SK-N-SH (cell line): ENCODE results near the gene UBR2. TPM values are rescaled to one million over a fixed set of nuclear protein-coding genes. Genes with fewer than 3 reads are reported as not detected.

Experiments used
- CTCF ChIA-PET: fragments of 300-600, 350-600 bp; formaldehyde crosslinking; extraction: SDS; loops from one replicate; lab custom pipeline; 2021; lab: Yijun Ruan, JAX
- POLR2A ChIA-PET: fragments of 350-600 bp; sonication (Branson Sonifier 250); formaldehyde crosslinking; extraction: SDS; loops from one replicate; lab custom pipeline; 2020; ENCODE audit warnings: antibody characterized with exemption, inconsistent platforms; lab: Yijun Ruan, JAX
- DNase-seq: peaks from one replicate; pipeline ENCODE4 v3.0.0; 2012
- H2AFZ ChIP-seq: fragments of 200-600 bp; sonication (generic); 2 replicates; pipeline ENCODE4 v1.8.1; 2016; ENCODE audit warnings: antibody characterized with exemption, mild to moderate bottlenecking, low read depth
- H3F3A ChIP-seq: fragments of 200-600 bp; sonication (generic); replicated peaks from 2 replicates; pipeline ENCODE3; 2016; ENCODE audit warnings: antibody characterized with exemption, mild to moderate bottlenecking; ENCODE audit not compliant: insufficient read depth
- H3K27ac ChIP-seq, 2 experiments: fragments of 200-500 bp in 1 of 2; fragments of 200-600 bp in 1 of 2; sonication (Bioruptor generic) in 1 of 2; sonication (generic), shearing (Covaris generic) in 1 of 2; 2 replicates each; pipeline versions ENCODE4 v1.5.1 to v1.6.1; 2014 to 2016; ENCODE audit warnings: low read depth in 2 of 2, inconsistent platforms in 1 of 2, low read length in 1 of 2, mild to moderate bottlenecking in 1 of 2, mixed read lengths in 1 of 2
- H3K27me3 ChIP-seq: fragments of 200-600 bp; sonication (generic), shearing (Covaris generic); 2 replicates; pipeline ENCODE4 v1.6.1; 2016; ENCODE audit warnings: mixed run types; ENCODE audit not compliant: insufficient read depth
- H3K36me3 ChIP-seq, 2 experiments: fragments of 200-500 bp in 1 of 2; fragments of 200-600 bp in 1 of 2; sonication (Bioruptor generic) in 1 of 2; sonication (generic) in 1 of 2; replicated peaks in 1 of 2; 2 replicates each; pipeline versions ENCODE3 to v1.5.1; 2014 to 2016; ENCODE audit warnings: low read length in 1 of 2, mild to moderate bottlenecking in 1 of 2; ENCODE audit not compliant: insufficient read depth in 2 of 2, control insufficient read depth in 1 of 2
- H3K4me1 ChIP-seq, 2 experiments: fragments of 200-500 bp in 1 of 2; fragments of 200-600 bp in 1 of 2; sonication (Bioruptor generic) in 1 of 2; sonication (generic), shearing (Covaris generic) in 1 of 2; 2 replicates each; pipeline versions ENCODE4 v1.5.1 to v1.6.1; 2014 to 2016; ENCODE audit warnings: low read depth in 1 of 2, low read length in 1 of 2, mixed run types in 1 of 2; ENCODE audit not compliant: insufficient read depth in 2 of 2, control insufficient read depth in 1 of 2
- H3K4me2 ChIP-seq: fragments of 200-600 bp; sonication (generic), shearing (Covaris generic); 2 replicates; pipeline ENCODE4 v1.6.1; 2017; ENCODE audit warnings: mixed run types
- H3K4me3 ChIP-seq, 2 experiments: fragments of 200-500 bp in 1 of 2; fragments of 200-600 bp in 1 of 2; sonication (Bioruptor generic) in 1 of 2; sonication (generic), shearing (Covaris generic) in 1 of 2; 2 replicates each; pipeline versions ENCODE4 v1.5.1 to v1.8.1; 2014 to 2016; ENCODE audit warnings: low read depth in 2 of 2, inconsistent platforms in 1 of 2, low read length in 1 of 2, mild to moderate bottlenecking in 1 of 2, mixed read lengths in 1 of 2, moderate library complexity in 1 of 2
- H3K79me2 ChIP-seq: fragments of 200-600 bp; sonication (generic); 2 replicates; pipeline ENCODE4 v1.8.1; 2017; ENCODE audit warnings: mild to moderate bottlenecking; ENCODE audit not compliant: insufficient read depth
- H3K9ac ChIP-seq: fragments of 200-600 bp; sonication (generic); 2 replicates; pipeline ENCODE4 v1.6.1; 2017; ENCODE audit warnings: mixed run types
- H3K9me2 ChIP-seq: fragments of 200-600 bp; sonication (generic); 2 replicates; pipeline ENCODE4 v1.6.1; 2017; ENCODE audit warnings: mixed run types
- H3K9me3 ChIP-seq: fragments of 200-600 bp; sonication (generic); 2 replicates; pipeline ENCODE4 v1.6.1; 2017; ENCODE audit warnings: mixed run types, mild to moderate bottlenecking, moderate library complexity
- H4K20me1 ChIP-seq: fragments of 200-600 bp; sonication (generic); 2 replicates; pipeline ENCODE4 v1.6.1; 2017; ENCODE audit warnings: mild to moderate bottlenecking, mixed run types; ENCODE audit not compliant: insufficient read depth
- ELF1 ChIP-seq: IDR thresholded peaks from 2 replicates; pipeline ENCODE4 v1.4.0; 2012
- EP300 ChIP-seq, 2 experiments: IDR thresholded peaks; 2 replicates each; pipeline versions ENCODE4 v1.4.0 to v1.6.1; 2012; ENCODE audit warnings: borderline replicate concordance in 1 of 2, low read depth in 1 of 2, low read length in 1 of 2
- EZH2phosphoT487 ChIP-seq: fragments of 200-600 bp; sonication (generic); IDR thresholded peaks from 2 replicates; pipeline ENCODE4 v1.6.1; 2017; ENCODE audit warnings: low read depth, mixed run types, mild to moderate bottlenecking, antibody characterized with exemption, moderate library complexity, borderline replicate concordance
- FOSL2 ChIP-seq: IDR thresholded peaks from 2 replicates; pipeline ENCODE4 v1.4.0; 2012; ENCODE audit warnings: low read depth, mild to moderate bottlenecking, moderate library complexity, borderline replicate concordance
- FOXJ3 ChIP-seq: sonication (generic); formaldehyde crosslinking; IDR thresholded peaks from 2 replicates; pipeline ENCODE4 v1.5.1; 2020; ENCODE audit warnings: mild to moderate bottlenecking, missing genetic modification reagents
- FOXM1 ChIP-seq: IDR thresholded peaks from 2 replicates; pipeline ENCODE4 v1.4.0; 2012; ENCODE audit warnings: low read depth, mild to moderate bottlenecking
- GABPA ChIP-seq: IDR thresholded peaks from 2 replicates; pipeline ENCODE4 v1.4.0; 2012; ENCODE audit warnings: low read depth, mild to moderate bottlenecking
- GATA2 ChIP-seq: sonication (generic); formaldehyde crosslinking; IDR thresholded peaks from 2 replicates; pipeline ENCODE4 v1.5.0; 2020; ENCODE audit warnings: mild to moderate bottlenecking, missing genetic modification reagents
- IRF3 ChIP-seq: fragments of 150-350 bp; IDR thresholded peaks from 2 replicates; pipeline ENCODE4 v1.6.1; 2016; ENCODE audit warnings: mild to moderate bottlenecking, low read depth, low read length
- MEF2A ChIP-seq: IDR thresholded peaks from 2 replicates; pipeline ENCODE4 v1.4.0; 2012; ENCODE audit warnings: low read depth, borderline replicate concordance
- MXI1 ChIP-seq: IDR thresholded peaks from 2 replicates; pipeline ENCODE4 v1.6.1; 2012; ENCODE audit warnings: mild to moderate bottlenecking, low read depth, low read length, improper control_type of control experiment
- NFIC ChIP-seq: IDR thresholded peaks from 2 replicates; pipeline ENCODE4 v1.4.0; 2012; ENCODE audit warnings: borderline replicate concordance
- NRF1 ChIP-seq: IDR thresholded peaks from 2 replicates; pipeline ENCODE4 v1.6.1; 2012; ENCODE audit warnings: low read depth, mild to moderate bottlenecking, low read length
- POLR2AphosphoS5 ChIP-seq: IDR thresholded peaks from 2 replicates; pipeline ENCODE4 v1.6.1; 2012; ENCODE audit warnings: low read depth, low read length
- RFX5 ChIP-seq: IDR thresholded peaks from 2 replicates; pipeline ENCODE4 v1.6.1; 2012; ENCODE audit warnings: mild to moderate bottlenecking, improper control_type of control experiment, low read length
- RXRA ChIP-seq: IDR thresholded peaks from 2 replicates; pipeline ENCODE4 v1.4.0; 2012; ENCODE audit warnings: low read depth, mild to moderate bottlenecking, borderline replicate concordance
- TAF1 ChIP-seq: IDR thresholded peaks from 2 replicates; pipeline ENCODE4 v1.6.1; 2012; ENCODE audit warnings: low read depth, mild to moderate bottlenecking, low read length, moderate library complexity, borderline replicate concordance
- TCF12 ChIP-seq: IDR thresholded peaks from 2 replicates; pipeline ENCODE4 v1.4.0; 2012
- TEAD4 ChIP-seq: IDR thresholded peaks from 2 replicates; pipeline ENCODE4 v1.4.0; 2012; ENCODE audit warnings: mild to moderate bottlenecking, borderline replicate concordance; ENCODE audit not compliant: insufficient read depth
- YY1 ChIP-seq: IDR thresholded peaks from 2 replicates; pipeline ENCODE4 v1.4.0; 2012; ENCODE audit warnings: low read depth, mild to moderate bottlenecking
- WGBS: methylation state at CpG from one replicate; pipeline ENCODE4 v1.1.6; 2017; ENCODE audit warnings: low lambda C conversion rate; 5-methylcytosine and 5-hydroxymethylcytosine counted together
- polyA plus RNA-seq, 3 experiments: library from polyadenylated mRNA; depleted of rRNA; stranded (reverse); fragments of >200 nt; gene quantifications; 2 replicates each; pipeline ENCODE4 v1.2.3, GENCODE V29; 2012
- TF ChIP-seq, protein P1 (sequence below): IDR thresholded peaks from 2 replicates; pipeline ENCODE4; 2012
- TF ChIP-seq, protein P2 (sequence below): IDR thresholded peaks from 2 replicates; pipeline ENCODE4 v1.6.1; 2012; ENCODE audit warnings: mild to moderate bottlenecking, low read depth, low read length, moderate library complexity
- TF ChIP-seq, protein P3 (sequence below): IDR thresholded peaks from 2 replicates; pipeline ENCODE4 v1.4.0; 2012; ENCODE audit warnings: low read depth, borderline replicate concordance
- TF ChIP-seq, protein P4 (sequence below): IDR thresholded peaks from 2 replicates; pipeline ENCODE4 v1.4.0; 2012; ENCODE audit warnings: low read depth, borderline replicate concordance

The UBR2 gene
- polyA plus RNA-seq, 1 of the 3 experiments (the other 2 are of a cell fraction), result 5.2 TPM

DNA sequence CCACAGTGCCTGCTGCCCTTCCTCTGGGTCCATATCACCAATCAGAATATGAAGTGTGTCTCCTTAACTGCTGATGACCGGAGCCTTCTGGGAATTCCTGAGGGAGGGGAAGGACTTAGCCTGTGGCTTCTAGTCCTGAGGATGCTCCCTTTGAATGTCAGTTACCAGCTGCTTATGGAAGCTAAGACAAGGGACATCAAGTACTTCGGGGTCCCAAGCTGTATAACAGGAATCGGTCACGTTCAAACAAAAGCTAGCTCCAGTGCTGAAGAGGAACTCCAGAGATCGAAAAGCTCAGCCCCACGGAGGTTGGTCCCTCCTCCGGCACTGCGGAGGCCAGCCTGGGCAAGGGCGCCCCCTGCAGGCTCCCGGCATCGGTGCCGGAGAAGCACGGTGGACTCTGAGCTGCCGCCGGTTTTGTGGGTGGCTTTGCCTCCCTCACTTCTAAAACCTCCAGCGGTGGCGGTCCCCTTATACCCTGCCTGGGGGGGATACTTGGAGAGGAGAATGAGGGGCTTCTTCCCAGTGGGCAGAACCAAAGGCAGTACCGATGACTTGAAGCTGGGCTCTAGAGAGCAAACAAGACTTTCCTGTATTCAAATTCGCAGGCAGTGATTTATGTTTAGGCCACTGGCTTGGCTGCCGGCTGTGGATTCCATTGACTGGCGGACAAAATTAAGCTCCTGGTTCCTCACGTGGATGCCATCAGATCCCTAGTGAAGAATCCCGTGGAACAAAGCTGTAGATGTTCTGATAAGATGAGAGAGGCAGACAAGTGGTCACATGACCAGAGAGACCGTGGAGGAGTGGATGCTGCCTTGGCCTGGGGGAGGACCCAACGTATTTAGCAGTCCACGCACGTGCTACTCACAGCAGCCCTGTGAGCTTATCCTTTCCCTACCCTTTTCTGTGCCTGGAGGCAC lies 16.2 kb upstream of the UBR2 start:
- Histone ChIP-seq H3K4me2 (peak overlapping the region; percentile 77), H3K9me3 (no peaks in the 10 kb centered on the region), H3K27ac (peak overlapping the region; percentile 59 to 72; a peak in 3 of 4 replicates), H2AFZ (peak overlapping the region; percentile 83), H3F3A (peaks cover 13% of the 10 kb centered on the region), H3K79me2 (no peaks in the 10 kb centered on the region), H3K27me3 (no peaks in the 10 kb centered on the region), H4K20me1 (no peaks in the 10 kb centered on the region), H3K9me2 (no peaks in the 10 kb centered on the region), H3K4me3 (peak overlapping the region; percentile 46 to 65), H3K9ac (peak overlapping the region; percentile 60), H3K36me3 (no peaks in the 10 kb centered on the region), H3K4me1 (peaks cover 0 to 10% of the 10 kb centered on the region in 2 experiments; a peak in 1 of 4 replicates)
- 22% methylated on average over 19 of the region's 27 CpGs for WGBS
- POLR2A ChIA-PET, result interaction anchor here (0.8 to 1.6 kb wide), 4 partner anchors 16 to 497 kb away, joined by 4 to 8 read pairs (median 5); partner anchors contain the start of genes TAF8, TRERF1 and UBR2
- CTCF ChIA-PET, result interaction anchor here (0.5 to 3.3 kb wide), 94 partner anchors 8 to 627 kb away, joined by 3 to 82 read pairs (median 4); partner anchors contain the start of genes BYSL, MED20, MRPS10 and TRERF1
- peak; percentile 94 for DNase-seq
- TF ChIP-seq MEF2A (no peak), FOXJ3 (CRISPR knock-in tag) (no peak), RFX5 (no peak), FOSL2 (no peak), EZH2phosphoT487 (no peak), ELF1 (no peak), MXI1 (0 out of 2 replicates have a peak, but pooled peaks have one; percentile 53), TCF12 (no peak), NRF1 (no peak), GABPA (no peak), NFIC (no peak), EP300 (IDR thresholded peaks at IDR 0.05; ENCODE audit: borderline replicate concordance in 1 of 2, low read depth in 1 of 2, low read length in 1 of 2) (no peak), YY1 (no peak), RXRA (no peak), TAF1 (0 out of 2 replicates have a peak, but pooled peaks have one; percentile 62), GATA2 (no peak), IRF3 (no peak), TEAD4 (no peak), FOXM1 (no peak), POLR2AphosphoS5 (peak; percentile 57)
- TF ChIP-seq, protein P1, sequence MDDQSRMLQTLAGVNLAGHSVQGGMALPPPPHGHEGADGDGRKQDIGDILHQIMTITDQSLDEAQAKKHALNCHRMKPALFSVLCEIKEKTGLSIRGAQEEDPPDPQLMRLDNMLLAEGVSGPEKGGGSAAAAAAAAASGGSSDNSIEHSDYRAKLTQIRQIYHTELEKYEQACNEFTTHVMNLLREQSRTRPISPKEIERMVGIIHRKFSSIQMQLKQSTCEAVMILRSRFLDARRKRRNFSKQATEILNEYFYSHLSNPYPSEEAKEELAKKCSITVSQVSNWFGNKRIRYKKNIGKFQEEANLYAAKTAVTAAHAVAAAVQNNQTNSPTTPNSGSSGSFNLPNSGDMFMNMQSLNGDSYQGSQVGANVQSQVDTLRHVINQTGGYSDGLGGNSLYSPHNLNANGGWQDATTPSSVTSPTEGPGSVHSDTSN, result no peak
- TF ChIP-seq, protein P2, sequence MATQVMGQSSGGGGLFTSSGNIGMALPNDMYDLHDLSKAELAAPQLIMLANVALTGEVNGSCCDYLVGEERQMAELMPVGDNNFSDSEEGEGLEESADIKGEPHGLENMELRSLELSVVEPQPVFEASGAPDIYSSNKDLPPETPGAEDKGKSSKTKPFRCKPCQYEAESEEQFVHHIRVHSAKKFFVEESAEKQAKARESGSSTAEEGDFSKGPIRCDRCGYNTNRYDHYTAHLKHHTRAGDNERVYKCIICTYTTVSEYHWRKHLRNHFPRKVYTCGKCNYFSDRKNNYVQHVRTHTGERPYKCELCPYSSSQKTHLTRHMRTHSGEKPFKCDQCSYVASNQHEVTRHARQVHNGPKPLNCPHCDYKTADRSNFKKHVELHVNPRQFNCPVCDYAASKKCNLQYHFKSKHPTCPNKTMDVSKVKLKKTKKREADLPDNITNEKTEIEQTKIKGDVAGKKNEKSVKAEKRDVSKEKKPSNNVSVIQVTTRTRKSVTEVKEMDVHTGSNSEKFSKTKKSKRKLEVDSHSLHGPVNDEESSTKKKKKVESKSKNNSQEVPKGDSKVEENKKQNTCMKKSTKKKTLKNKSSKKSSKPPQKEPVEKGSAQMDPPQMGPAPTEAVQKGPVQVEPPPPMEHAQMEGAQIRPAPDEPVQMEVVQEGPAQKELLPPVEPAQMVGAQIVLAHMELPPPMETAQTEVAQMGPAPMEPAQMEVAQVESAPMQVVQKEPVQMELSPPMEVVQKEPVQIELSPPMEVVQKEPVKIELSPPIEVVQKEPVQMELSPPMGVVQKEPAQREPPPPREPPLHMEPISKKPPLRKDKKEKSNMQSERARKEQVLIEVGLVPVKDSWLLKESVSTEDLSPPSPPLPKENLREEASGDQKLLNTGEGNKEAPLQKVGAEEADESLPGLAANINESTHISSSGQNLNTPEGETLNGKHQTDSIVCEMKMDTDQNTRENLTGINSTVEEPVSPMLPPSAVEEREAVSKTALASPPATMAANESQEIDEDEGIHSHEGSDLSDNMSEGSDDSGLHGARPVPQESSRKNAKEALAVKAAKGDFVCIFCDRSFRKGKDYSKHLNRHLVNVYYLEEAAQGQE, result no peak
- TF ChIP-seq, protein P3, sequence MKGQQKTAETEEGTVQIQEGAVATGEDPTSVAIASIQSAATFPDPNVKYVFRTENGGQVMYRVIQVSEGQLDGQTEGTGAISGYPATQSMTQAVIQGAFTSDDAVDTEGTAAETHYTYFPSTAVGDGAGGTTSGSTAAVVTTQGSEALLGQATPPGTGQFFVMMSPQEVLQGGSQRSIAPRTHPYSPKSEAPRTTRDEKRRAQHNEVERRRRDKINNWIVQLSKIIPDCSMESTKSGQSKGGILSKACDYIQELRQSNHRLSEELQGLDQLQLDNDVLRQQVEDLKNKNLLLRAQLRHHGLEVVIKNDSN, result peak; percentile 86
- TF ChIP-seq, protein P4, sequence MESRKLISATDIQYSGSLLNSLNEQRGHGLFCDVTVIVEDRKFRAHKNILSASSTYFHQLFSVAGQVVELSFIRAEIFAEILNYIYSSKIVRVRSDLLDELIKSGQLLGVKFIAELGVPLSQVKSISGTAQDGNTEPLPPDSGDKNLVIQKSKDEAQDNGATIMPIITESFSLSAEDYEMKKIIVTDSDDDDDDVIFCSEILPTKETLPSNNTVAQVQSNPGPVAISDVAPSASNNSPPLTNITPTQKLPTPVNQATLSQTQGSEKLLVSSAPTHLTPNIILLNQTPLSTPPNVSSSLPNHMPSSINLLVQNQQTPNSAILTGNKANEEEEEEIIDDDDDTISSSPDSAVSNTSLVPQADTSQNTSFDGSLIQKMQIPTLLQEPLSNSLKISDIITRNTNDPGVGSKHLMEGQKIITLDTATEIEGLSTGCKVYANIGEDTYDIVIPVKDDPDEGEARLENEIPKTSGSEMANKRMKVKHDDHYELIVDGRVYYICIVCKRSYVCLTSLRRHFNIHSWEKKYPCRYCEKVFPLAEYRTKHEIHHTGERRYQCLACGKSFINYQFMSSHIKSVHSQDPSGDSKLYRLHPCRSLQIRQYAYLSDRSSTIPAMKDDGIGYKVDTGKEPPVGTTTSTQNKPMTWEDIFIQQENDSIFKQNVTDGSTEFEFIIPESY, result no peak
